GM12872 (cell line): Measurements from ENCODE around the gene GDI2.

Experiments used
- CTCF ChIP-seq: IDR thresholded peaks from 3 replicates; pipeline ENCODE4 v1.5.1; 2011; ENCODE audit warnings: low read depth, mild to moderate bottlenecking, low read length, moderate library complexity; ENCODE audit not compliant: insufficient read depth

The GDI2 gene

GRCh38 chr10:5810225-5810624, 3.0 kb downstream of the GDI2 start:
- no peak for TF ChIP-seq CTCF

GRCh38 chr10:5809527-5810154, 3.6 kb downstream of the GDI2 start:
- TF ChIP-seq CTCF: no peak

- TF ChIP-seq CTCF: no peak
These were observed 6.5 kb downstream of the GDI2 start for GRCh38 chr10:5806745-5807144.

- no peak for TF ChIP-seq CTCF
These were observed 7.5 kb downstream of the GDI2 start for GRCh38 chr10:5805711-5806110.

- TF ChIP-seq CTCF: no peak
These were observed 8.0 kb downstream of the GDI2 start for GRCh38 chr10:5805260-5805659.

GRCh38 chr10:5804386-5804785, 8.8 kb downstream of the GDI2 start:
- no peak for TF ChIP-seq CTCF

- no peak for TF ChIP-seq CTCF
These were observed 12.5 kb downstream of the GDI2 start for GRCh38 chr10:5800782-5801181.

GRCh38 chr10:5794236-5794635, 19.0 kb downstream of the GDI2 start:
- no peak for TF ChIP-seq CTCF
